Fibroblast of mammary gland (primary cell): ENCODE measurements around the gene SUN1.

Experiments
- DNase-seq: peaks from one replicate; pipeline ENCODE4 v3.0.0-alpha.2; 2010; ENCODE audit warnings: low read depth
- H3K4me3 ChIP-seq: 2 replicates; pipeline ENCODE4 v1.5.1; 2011; ENCODE audit warnings: low read depth, mild to moderate bottlenecking, low read length, moderate library complexity; ENCODE audit not compliant: control insufficient read depth
- CTCF ChIP-seq: conservative IDR thresholded peaks from 2 replicates; pipeline ENCODE4 v1.5.1; 2011; ENCODE audit warnings: low read depth, low read length, inconsistent platforms; ENCODE audit not compliant: control insufficient read depth, insufficient read depth

Gene SUN1

GRCh38 chr7:815284-816216, 16.7 kb upstream of the SUN1 start:
- TF ChIP-seq CTCF = no peak
- peak overlapping the region; percentile 47 for H3K4me3 ChIP-seq
- DNase-seq = no peak

GRCh38 chr7:816300-816750, 16.0 kb upstream of the SUN1 start:
- DNase-seq = peak; percentile 94
- peak overlapping the region; percentile 67 for H3K4me3 ChIP-seq

GRCh38 chr7:816751-817671, 15.3 kb upstream of the SUN1 start:
- DNase-seq = no peak
- TF ChIP-seq CTCF = no peak

More at GRCh38 chr7:816300-816750, 16.0 kb upstream of the SUN1 start:
- no peak for TF ChIP-seq CTCF

GRCh38 chr7:818031-818699, 14.1 kb upstream of the SUN1 start:
- no peak overlapping the region for H3K4me3 ChIP-seq
- peak; percentile 92 for DNase-seq
- TF ChIP-seq CTCF = peak; percentile 40

More at GRCh38 chr7:816751-817671, 15.3 kb upstream of the SUN1 start:
- peak overlapping the region; percentile 67 for H3K4me3 ChIP-seq

- TF ChIP-seq CTCF = no peak
- no peak for DNase-seq
- H3K4me3 ChIP-seq = no peak overlapping the region
These were observed 11.9 kb upstream of the SUN1 start for GRCh38 chr7:820341-820740.

- no peak overlapping the region for H3K4me3 ChIP-seq
- peak; percentile 5 for TF ChIP-seq CTCF
These were observed 10.6 kb upstream of the SUN1 start for GRCh38 chr7:821688-822087.

More at GRCh38 chr7:821688-822087, 10.6 kb upstream of the SUN1 start:
- DNase-seq = peak; percentile 42
